Calu3 (cell line): Measurements from ENCODE around the gene RBM46. TPM values are rescaled to one million over a fixed set of nuclear protein-coding genes. Genes with fewer than 3 reads are reported as not detected.

Source experiments
- BruUV-seq: library from RNA; stranded (reverse); fragments of 400-500 nt; replicated peaks from 2 replicates; lab custom pipeline; 2021; lab: Mats Ljungman, UMichigan
- CTCF ChIA-PET: fragments of 300-600 bp; sonication (Branson Sonifier 250); formaldehyde crosslinking; loops from one replicate; lab custom pipeline; 2022; ENCODE audit warnings: antibody characterized with exemption; lab: Charles Lee
- DNase-seq: peaks from one replicate; pipeline ENCODE4 v3.0.0; 2022
- H3K27ac Mint-ChIP-seq: one replicate; pipeline ENCODE4 v1.8.0; 2022; ENCODE audit warnings: mixed read lengths; ENCODE audit not compliant: unreplicated experiment
- H3K27me3 Mint-ChIP-seq: one replicate; pipeline ENCODE4 v1.8.0; 2022; ENCODE audit warnings: mixed read lengths; ENCODE audit not compliant: unreplicated experiment
- H3K36me3 Mint-ChIP-seq: one replicate; pipeline ENCODE4 v1.8.0; 2022; ENCODE audit warnings: mild to moderate bottlenecking, moderate library complexity, mixed read lengths; ENCODE audit not compliant: insufficient read depth, unreplicated experiment
- H3K4me1 Mint-ChIP-seq: one replicate; pipeline ENCODE4 v1.8.0; 2022; ENCODE audit warnings: mild to moderate bottlenecking, low read depth, mixed read lengths; ENCODE audit not compliant: unreplicated experiment
- H3K4me3 Mint-ChIP-seq: one replicate; pipeline ENCODE4 v1.8.0; 2022; ENCODE audit warnings: mild to moderate bottlenecking, low read depth, moderate library complexity, mixed read lengths; ENCODE audit not compliant: unreplicated experiment
- H3K9me3 Mint-ChIP-seq: one replicate; pipeline ENCODE4 v1.8.0; 2022; ENCODE audit warnings: low read depth, mixed read lengths; ENCODE audit not compliant: unreplicated experiment
- intact Hi-C: fragments of 100-400 bp; cut with micrococcal nuclease; formaldehyde crosslinking; loops from one replicate; pipeline ENCODE4 v1.10.0; 2022; ENCODE audit not compliant: unreplicated experiment
- total RNA-seq: library from RNA; stranded (reverse); gene quantifications from 2 replicates; pipeline ENCODE4 v1.2.3, GENCODE V29; 2022
- TF ChIP-seq, protein P1 (sequence below): fragments of 200-600 bp; IDR thresholded peaks from one replicate; pipeline ENCODE4 v1.8.0; 2022; ENCODE audit warnings: antibody characterized with exemption; ENCODE audit not compliant: unreplicated experiment

Gene RBM46
- total RNA-seq, 1 experiment from 2014 or later, result not detected

DNA sequence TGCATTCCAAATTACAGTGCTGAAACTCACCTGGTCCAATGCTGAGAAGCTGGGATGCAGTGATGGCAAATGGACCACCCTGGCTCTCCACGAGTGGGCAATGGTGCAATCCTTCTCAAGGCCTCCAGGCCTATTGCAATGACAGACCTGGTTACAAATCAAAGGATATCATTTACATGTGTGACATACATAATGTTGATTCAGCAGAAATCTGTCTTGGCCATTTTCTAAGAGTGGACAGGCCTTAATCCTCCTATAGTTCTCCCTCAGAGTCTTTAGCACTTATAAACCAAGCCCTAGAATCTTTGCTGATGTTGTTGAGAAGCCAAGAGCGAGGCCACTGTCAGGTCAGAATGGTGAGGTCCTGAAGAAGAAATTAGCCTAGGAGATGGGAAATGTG, 20.2 kb upstream of the RBM46 start:
- Mint-ChIP-seq H3K4me3 (no peak overlapping the region), H3K4me1 (no peaks in the 10 kb centered on the region), H3K9me3 (no peaks in the 10 kb centered on the region), H3K27ac (no peak overlapping the region), H3K36me3 (no peaks in the 10 kb centered on the region), H3K27me3 (no peaks in the 10 kb centered on the region)
- TF ChIP-seq, protein P1, sequence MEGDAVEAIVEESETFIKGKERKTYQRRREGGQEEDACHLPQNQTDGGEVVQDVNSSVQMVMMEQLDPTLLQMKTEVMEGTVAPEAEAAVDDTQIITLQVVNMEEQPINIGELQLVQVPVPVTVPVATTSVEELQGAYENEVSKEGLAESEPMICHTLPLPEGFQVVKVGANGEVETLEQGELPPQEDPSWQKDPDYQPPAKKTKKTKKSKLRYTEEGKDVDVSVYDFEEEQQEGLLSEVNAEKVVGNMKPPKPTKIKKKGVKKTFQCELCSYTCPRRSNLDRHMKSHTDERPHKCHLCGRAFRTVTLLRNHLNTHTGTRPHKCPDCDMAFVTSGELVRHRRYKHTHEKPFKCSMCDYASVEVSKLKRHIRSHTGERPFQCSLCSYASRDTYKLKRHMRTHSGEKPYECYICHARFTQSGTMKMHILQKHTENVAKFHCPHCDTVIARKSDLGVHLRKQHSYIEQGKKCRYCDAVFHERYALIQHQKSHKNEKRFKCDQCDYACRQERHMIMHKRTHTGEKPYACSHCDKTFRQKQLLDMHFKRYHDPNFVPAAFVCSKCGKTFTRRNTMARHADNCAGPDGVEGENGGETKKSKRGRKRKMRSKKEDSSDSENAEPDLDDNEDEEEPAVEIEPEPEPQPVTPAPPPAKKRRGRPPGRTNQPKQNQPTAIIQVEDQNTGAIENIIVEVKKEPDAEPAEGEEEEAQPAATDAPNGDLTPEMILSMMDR, result no peak
- CTCF ChIA-PET, result no interaction called here
- no TSS peak for BruUV-seq
- intact Hi-C loops, result no loop called here
- DNase-seq, result no peak

DNA sequence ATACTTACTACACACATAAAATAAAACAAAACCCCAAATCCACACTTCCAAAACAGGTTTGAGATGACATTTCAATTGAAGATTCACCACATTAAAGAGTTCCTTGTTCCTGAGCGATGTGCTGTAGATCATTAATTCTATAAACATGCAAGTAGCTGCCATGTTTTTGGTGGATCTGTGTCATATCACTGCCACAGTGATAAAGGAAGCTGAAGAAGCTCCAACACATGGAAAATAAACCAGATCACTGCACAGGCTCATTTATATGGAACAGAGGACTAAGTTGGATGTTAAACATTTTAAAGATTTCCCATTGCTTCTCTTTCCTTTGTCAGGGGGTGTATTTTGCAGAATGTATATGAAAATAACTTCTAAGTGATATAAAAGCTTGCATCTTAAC, 2.8 kb upstream of the RBM46 start:
- CTCF ChIA-PET, result interaction anchor here (0.5 to 1.7 kb wide), 3 partner anchors 16 to 763 kb away, joined by 3 to 9 read pairs (median 4); no protein-coding TSS in a partner anchor
- no peaks in the 10 kb centered on the region for H3K36me3 Mint-ChIP-seq
- H3K27ac Mint-ChIP-seq, result no peak overlapping the region
- H3K27me3 Mint-ChIP-seq, result no peaks in the 10 kb centered on the region
- TF ChIP-seq, protein P1, result no peak
- intact Hi-C loops, result loop anchor here (2.0 kb wide), 2 partner anchors 141 to 225 kb away; no protein-coding TSS in a partner anchor
- H3K9me3 Mint-ChIP-seq, result no peaks in the 10 kb centered on the region
- no peak overlapping the region for H3K4me3 Mint-ChIP-seq
- H3K4me1 Mint-ChIP-seq, result no peaks in the 10 kb centered on the region
- no peak for DNase-seq
- BruUV-seq, result no TSS peak

DNA sequence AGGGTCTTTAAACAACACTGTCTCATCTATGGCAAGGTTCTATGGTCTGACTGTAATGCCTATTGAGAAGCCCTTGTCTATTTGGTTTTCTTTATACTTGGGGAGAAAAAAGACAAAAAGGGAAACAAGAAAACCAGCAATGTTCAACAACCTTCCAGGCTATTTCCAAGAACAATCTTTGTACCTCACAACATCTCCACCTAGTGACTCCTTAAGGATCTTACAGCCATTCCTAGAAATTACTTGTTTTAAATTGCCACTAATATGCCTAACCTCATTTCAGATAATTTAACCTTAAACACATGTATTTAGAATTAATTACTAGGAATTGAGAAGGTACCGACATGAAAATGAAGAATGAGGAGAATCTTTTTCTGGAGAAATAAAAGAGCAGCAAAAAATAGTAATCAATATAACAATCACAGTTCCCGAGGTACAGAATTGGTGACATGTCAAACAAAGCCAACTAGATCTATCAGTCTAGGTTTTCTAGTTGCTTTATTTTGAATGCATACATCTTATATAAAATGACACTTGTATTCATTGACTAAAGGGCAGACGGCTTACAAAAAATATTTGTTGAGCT, 1.6 kb upstream of the RBM46 start:
- Mint-ChIP-seq H3K36me3 (no peaks in the 10 kb centered on the region), H3K4me3 (no peak overlapping the region), H3K9me3 (no peaks in the 10 kb centered on the region), H3K27me3 (no peaks in the 10 kb centered on the region), H3K27ac (no peak overlapping the region), H3K4me1 (no peaks in the 10 kb centered on the region)
- intact Hi-C loops, result loop anchor here (1.0 to 2.0 kb wide), 3 partner anchors 92 to 227 kb away; no protein-coding TSS in a partner anchor
- BruUV-seq, result no TSS peak
- TF ChIP-seq, protein P1, result peak; percentile 25
- DNase-seq, result no peak
- CTCF ChIA-PET, result interaction anchor here (0.8 to 1.7 kb wide), 2 partner anchors 92 to 153 kb away, joined by 3 to 9 read pairs; no protein-coding TSS in a partner anchor

DNA sequence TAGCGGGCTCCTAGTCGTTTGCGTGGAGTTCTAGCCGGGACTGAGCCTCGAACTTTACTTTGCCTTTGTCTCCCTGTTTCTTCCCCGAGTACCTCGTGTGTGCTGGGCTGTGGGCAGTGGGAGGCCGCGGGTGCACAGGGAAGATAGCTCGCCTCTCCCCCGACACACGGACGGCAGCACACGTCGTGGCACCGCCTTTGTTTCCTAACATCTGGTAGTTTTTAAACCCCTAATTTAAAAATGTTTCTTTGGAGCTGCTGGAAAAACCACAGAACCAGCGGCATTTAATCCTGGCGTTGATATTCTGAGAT, 866 bp downstream of the RBM46 start:
- no peaks in the 10 kb centered on the region for H3K4me1 Mint-ChIP-seq
- DNase-seq, result no peak
- TF ChIP-seq, protein P1, result no peak
- H3K9me3 Mint-ChIP-seq, result no peaks in the 10 kb centered on the region
- H3K27ac Mint-ChIP-seq, result no peak overlapping the region
- H3K36me3 Mint-ChIP-seq, result no peaks in the 10 kb centered on the region
- intact Hi-C loops, result no loop called here
- no TSS peak for BruUV-seq
- CTCF ChIA-PET, result interaction anchor here (0.7 kb wide), 1 partner anchor 14 kb away, joined by 9 read pairs; no protein-coding TSS in a partner anchor
- no peaks in the 10 kb centered on the region for H3K27me3 Mint-ChIP-seq
- H3K4me3 Mint-ChIP-seq, result no peak overlapping the region
